Right forelimb (tissue), 1 donor: ENCODE data around the gene MIER2.
A peak's percentile ranks its signal among the peaks of the same experiment; 100 is the strongest.

Source experiments
- DNase-seq: peaks from one replicate; pipeline ENCODE4 v3.0.0-alpha.2; 2018

MIER2 gene

DNA sequence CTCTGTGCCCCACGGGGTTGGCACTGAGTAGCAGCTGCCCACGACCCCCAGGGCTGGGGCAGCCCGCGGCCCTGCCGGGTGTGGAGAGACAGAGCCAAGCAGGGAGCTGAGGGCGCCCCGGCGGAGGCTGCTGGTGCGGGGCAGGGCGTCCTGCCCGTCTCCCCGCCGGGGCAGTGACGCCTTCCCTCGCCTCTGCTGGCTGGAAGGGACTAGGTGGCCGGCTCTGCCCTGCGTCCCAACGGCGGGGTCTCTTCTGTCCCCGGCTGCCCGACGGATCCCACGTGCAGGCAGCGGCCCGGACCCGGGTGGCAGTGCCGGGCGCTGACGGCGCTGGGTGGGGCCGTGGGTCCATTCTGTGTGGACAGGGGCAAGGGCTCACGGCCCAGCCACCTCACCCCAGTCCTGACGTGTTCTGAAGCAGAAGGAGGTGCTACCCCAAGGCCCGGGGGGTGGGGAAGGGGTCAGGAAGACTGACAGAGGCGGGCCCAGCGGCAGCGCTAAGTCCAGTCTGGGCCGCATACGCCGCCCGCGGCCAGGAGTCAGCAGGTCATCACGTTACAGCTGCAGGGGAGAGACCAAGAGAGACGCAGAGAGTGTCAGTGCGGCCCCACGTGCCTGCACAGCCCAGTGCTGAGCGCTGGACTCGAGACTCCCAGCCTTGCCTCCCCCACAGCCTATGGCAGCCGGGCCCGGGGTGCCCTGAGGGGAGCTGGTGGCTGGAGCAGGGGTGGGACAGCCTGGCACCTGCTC, 38.3 kb downstream of the MIER2 start:
- no peak for DNase-seq

DNA sequence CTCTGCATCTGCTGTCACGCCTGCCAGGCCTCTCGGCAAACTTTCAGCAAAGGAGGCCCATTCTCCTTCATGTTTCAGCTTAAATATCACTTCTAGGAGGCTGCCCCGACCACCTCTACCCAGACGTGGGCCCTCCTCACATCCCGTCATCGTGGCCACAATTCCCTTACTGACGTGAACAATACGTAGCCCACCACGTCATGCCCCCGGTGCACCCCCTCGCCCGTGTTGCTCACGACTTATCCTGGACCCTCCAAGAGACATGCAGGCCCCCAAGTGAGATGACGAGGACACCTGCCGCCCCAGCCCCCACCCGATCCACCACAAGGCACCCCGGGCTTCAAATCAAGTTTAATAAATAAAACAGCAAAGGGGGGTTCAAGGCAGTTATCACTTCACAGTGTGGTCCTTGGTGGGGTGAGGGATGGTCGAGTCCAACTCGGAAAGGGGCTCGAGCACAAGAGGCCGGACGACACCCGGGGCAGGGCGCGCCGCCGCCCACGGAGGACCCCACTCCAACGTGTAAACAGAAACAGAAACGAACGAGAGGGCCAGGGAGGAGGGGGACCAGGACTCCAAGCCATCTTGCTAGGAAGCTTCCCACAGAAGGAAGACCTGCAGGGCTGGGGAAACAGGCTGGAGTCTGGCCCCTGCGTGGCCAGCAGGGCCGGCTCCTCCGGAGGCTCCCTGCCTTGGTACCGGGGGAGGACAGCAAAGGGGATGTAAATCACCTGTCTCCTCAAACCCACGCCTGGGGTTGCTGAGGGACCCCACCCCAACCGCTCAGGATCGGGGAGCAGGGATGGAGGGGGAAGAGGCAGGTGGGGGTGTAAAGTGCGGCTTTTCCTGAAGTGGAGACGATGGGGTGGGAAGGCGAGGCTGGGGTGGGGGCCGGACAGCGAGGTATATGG, 39.1 kb downstream of the MIER2 start:
- DNase-seq: no peak

DNA sequence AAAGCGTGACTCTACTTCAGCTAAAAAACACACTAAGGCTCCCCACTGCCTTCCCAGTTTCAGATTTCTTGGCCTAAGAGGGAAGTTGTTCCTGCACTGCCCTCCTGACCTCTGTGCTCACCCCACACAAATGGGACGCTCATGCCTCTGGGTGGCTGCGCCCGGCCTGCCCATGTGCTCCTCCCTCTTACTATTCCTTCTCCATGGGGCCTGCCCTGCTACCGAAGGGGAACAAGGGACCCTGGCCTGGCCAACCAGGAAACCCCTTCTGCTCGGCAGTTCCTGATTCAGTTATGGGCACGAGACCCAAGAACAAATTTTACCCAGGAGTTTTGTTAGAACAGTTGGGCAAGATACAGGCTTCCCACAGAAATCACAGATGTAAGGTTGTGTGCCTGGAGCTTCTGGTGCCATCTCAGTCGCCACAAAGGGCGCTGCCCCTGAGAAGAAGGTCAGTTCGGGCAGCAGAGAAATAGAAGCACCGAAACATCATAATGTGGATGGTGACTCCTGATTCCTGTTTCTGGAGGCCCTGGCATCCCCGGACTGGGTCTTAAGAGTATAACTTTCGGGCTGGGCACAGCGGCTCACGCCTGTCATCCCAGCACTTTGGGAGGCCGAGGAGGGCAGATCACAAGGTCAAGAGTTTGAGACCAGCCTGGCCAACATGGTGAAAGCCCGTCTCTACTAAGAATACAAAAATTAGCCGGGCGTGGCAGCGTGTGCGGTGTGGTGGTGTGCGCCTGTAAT, 47.9 kb downstream of the MIER2 start:
- DNase-seq: peak; percentile 30

DNA sequence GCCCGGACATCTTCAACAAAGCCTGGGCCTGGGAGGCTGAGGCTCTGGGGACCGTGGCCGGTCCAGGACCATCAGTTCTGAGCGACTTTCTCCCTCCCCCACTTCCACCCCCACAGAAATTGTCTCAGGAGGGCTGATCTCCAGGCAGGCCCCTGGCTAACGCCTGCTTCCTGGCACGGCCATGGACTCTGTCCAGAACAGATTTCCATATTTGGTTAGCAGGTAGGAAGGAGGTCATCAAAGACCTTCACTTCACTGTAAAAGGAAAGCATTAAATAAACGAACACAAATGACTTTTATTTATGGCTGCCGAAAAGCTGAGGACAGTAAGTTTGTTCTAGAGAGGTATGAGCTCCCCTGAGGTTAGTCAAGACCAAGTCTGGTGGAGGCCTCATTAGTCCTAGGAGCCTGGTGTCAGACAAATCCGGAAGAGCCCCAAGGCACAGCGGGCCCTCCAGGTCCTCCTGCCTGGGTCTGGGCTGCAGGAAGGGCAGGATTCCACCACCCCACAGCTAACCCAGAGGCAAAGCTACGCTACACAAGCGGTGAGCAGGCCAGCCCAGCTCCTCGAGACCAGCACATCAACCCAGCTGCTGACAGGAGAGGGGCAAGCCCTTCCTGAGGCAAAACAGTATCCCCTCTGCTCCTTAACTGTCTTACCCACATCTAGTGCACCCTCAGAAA, 48.8 kb downstream of the MIER2 start:
- DNase-seq: peak; percentile 27

- DNase-seq: peak; percentile 50
These were observed 49.5 kb downstream of the MIER2 start for GRCh38 chr19:294946-295686.

DNA sequence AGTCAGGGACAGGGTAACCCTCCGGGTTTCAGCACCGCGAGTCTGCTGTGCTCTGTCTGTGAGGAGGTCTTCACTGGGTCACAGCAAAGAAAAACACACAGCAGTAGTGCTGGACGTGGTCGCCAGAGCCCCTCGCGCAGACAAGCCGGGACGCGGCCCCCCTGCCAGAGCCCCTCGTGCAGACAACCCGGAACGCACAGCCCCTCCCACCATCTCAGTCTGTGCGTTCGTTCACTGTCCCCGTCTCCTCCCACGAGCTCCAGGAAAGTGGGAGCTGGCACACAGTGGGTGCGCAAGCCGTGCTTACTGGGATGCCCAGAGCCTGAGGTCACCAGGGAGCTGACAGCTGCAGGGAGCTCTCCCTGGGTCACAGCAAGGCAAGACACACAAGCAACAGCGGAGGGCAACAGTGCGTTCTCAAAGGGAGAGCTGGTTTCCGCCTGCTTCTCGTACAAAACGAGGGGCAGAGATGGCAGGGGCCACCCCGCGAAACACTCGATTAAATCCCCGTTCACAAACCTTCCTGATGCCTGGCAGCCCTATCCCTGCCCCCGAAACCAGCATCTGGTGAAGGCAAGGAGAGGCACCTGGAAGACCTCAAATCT, 50.2 kb downstream of the MIER2 start:
- DNase-seq: peak; percentile 48

- DNase-seq: no peak
These were observed 51.0 kb downstream of the MIER2 start for GRCh38 chr19:293436-294110.

GRCh38 chr19:292951-293350, 51.6 kb downstream of the MIER2 start:
- DNase-seq: no peak

DNA sequence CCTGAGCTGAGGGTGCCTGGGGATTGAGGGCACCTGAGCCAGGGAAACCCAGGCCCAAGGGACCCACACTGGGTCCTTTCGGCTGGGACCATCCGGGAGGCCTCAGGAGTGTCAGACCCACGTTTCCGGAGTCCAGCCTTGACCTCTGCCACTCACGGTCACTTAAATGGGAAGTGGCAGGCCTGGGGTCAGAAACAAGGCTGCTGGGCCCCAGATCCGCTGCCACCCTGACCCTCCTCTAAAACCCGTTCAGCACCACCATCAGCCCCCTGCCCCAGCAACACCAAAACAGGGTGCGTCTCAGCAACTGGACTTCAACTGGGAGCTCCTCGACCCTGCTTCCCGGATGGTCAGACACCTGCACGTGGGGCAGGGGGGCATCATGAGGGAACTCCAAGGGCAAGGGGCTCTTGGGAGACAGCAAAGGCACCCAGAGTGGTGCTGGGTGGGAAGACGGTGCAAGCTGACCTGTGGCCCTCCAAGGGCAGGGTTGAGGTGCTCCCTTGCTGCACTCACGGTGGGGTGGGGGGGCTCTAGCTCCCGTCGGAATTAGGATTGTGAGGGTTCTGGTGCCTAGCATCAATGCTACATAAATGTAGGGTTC, 52.2 kb downstream of the MIER2 start:
- no peak for DNase-seq

GRCh38 chr19:291561-292280, 52.9 kb downstream of the MIER2 start:
- DNase-seq: no peak

DNA sequence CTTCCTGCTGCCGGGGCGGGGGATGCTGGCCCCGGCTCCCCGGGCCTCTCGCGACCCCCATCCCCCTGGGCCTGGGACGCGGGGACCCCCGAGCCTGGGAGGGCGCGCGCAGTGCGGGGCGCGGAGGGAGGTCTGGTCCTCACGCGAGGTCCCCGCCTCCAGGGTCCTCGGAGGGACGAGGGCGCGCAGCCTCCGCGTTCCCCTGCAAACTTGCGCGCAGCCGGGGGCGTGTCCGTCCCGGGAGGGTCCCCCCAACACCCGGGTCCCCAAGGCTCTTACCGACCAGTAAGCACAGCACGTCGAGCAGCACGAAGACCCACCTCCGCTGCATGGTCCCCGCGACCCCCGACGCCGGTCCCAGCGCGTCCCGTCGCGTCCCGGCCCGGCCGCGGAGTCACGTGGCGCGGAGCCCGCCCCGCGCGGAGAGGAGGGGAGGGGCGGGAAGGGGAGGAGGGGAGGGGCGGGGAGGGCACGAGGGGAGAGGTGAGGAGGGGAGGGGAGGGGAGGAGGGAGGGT, 53.5 kb downstream of the MIER2 start, which contains the start of gene PLPP2:
Gene PLPP2 (minus strand): TSS at position 398 of the 516 bp plus-strand sequence. CDS start 67 bp downstream, at position 331.
- no peak for DNase-seq

DNA sequence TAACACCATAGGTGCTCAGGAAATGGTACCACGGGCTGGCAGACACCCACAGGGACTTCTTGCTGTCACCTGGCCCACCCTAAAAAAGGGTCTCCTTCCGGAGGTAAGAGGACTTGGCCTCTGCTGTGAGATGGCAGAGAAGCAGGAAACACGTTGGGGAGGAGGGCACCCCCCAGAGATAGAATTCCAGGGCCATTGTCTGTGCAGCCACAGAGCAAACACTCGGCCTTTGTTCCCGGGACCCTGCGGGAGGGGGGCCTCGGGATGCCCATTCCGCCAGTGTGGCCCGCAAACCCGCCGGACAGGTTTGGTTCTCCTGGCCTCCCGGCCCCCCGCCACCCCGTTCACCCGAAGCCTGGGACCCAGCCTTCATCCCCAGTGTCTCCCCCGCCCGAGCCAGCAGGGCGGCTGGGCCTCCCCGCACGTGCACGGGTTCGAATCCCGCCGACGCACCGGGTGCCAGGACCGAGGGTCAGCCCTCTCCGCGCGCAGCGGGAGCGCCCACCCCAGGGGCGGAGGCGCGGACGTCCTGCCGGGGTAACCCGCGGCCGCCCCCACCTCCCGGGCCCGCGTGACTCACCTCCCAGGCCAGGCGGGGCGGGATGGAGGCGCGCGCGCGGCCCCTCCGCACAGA, 54.1 kb downstream of the MIER2 start:
- DNase-seq: no peak

- no peak for DNase-seq
These were observed 54.8 kb downstream of the MIER2 start for GRCh38 chr19:289651-290371.

DNA sequence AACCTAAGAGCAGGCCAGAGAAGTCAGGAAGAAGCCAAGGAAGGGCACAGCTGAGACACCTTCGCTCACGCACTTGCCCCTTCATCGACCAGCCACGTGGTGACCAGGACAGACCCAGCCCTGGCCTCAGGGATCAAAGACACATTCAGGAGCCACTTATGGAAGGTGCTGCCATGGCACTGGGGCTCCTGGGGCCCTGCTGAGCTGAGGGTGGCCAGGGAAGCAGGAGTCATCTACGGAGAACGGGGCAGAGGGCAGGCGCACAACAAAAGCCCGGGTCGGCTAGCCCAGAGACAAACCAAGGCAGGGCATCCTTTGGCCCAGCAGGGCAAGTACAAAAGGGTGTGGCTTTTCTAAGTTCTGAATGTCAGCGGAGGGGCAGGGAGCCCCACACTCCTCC, 55.7 kb downstream of the MIER2 start:
- DNase-seq: no peak

GRCh38 chr19:287381-287871, 57.2 kb downstream of the MIER2 start:
- no peak for DNase-seq

DNA sequence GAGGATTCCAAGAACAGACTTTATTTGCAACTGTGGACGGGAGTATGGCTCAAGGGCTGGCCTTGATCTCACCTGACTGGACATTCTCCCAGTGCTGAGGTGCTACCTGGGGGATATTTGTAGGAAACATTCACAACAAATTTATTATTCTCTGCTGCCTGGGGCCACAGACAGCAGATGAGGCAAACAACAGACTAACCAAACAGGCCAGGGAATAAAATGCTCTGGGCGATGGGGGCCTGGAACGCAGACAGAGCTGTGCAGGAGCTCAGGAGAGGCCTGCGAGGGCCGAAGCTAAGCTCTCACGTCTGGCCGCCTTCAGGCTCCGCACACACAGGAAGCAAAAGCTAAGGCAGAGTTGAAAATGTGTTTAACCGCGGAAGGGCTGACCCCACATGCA, 61.2 kb downstream of the MIER2 start:
- DNase-seq: no peak

GRCh38 chr19:282501-282900, 62.1 kb downstream of the MIER2 start:
- no peak for DNase-seq

GRCh38 chr19:281992-282391, 62.6 kb downstream of the MIER2 start:
- DNase-seq: no peak
